ENCODE data around the gene TFF1.

Gene TFF1

DNA sequence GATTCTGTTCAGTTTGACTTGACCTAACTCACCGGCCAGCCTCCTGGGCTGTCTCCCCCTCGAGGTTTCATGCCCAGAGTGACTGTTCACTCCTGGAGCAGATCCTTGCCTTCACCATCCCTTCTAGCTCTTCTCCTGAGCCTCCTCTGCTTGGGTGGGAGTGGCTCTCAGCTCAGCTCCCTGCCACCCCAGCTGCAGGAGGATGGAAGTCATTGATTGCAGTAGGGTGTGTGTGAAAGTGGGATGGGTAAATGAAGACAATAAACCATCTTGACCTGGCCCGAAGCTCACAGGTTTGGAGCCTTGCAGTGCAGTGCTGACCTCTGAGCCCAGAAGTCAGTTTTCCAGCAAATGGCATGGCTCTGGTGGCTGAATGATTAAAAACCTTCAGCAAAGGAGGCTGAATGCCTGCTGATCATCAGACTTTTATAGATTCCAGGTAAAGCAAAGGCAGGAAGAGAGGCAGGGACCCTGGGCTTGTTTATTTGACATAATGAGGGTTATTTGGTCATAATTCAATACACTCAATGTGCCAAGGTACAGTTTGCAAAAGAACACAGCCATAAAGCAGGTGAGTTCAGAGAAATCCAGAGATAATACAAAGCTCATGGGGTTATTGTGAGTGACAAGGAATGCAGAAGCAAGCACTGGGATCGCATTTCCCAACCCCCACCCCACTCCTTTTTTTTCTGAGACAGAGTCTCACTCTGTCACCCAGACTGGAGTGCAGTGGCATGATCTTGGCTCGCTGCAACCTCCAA lies 33.6 kb downstream of the TFF1 start:
- no peak for DNase-seq (ENCODE audit: low read depth, low spot score)
- H3K4me3 ChIP-seq (ENCODE audit: low read length): no peak overlapping the region

DNA sequence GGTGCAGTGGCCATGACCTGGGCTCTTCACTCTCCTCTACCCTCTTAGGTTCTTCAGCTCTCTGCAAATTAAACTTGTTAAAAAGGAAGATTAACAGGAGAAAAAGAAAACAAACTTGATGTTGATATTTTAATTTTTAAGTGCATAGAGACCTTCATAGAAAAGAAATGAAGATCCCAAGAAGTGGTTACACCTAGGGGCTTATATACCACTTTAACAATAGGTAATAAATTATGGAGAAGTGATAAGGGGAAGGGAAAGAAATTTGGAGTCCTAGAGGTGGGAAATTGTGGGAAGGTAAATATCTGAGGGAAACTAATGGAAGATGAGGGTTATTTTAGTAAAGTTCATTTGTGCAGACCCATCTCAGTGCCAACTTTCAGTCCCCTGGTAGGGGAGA lies 34.7 kb downstream of the TFF1 start:
- DNase-seq (ENCODE audit: low read depth, low spot score): no peak
- H3K4me3 ChIP-seq (ENCODE audit: low read length): no peak overlapping the region

DNA sequence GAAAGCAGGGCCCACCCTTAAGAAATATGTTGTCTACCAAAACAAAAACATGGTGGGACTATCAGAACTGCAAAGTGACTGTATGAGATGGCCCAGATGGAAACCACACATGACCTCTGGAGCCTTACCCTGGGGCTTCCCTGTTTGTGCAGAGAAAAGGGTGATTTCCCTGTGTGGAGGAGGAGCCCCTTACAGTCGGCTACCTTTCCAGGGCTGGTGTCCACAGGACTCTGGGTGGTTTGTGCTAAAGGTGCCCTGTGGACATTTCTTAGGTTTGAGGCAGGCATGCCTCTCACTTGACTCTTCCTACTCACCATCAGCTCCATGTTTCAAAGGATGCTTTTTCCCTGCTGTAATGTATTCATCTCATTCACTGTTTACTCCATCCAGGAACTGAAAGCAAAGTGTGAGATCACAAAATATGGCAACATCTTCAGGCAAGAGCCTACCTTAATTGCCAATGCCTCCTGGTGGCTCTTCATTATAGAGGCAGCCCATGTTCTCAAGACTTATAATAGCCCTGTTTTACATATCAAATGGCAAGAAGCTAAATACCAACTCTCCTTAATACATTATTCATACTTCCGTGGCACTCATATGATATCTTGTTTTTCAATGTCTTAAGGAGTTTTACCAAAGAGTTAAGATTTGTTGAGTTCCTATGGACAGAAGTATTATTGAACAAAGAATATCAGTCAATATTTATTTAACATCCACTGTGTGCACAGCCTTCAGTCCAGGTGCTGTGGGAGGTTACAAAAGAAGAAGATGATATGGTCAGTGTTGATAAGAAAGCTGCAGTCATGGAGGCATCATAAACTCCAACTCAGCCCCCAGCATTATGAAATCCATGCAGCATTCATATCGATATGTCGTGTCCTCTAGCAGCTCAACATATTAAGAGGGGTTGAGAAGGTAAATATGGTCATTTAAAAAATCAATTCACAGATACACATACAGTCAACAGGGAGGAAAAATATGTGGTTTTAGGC lies 35.7 kb downstream of the TFF1 start:
- DNase-seq (ENCODE audit: low read depth, low spot score): no peak

DNA sequence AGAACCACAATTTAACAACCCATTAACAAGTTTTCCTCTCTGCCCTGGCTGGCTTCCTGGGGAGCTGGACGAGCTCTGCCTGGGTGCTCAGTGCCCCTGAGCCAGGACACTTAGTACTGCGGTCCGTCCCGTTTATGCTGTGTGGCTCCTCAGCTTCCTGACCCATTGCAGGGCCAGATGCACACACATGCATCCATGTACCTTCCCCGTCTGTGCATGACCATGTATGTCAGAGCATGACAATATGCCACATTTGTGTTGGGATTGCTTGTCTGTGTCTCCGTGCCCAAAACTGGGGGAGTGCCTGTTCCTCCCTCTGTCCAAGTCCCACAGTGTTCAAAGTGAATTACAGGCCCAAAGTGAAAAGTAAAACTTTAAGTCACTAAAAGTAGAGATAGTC lies 41.4 kb downstream of the TFF1 start:
- H3K4me3 ChIP-seq (ENCODE audit: low read length): no peak overlapping the region
- no peak for DNase-seq (ENCODE audit: low read depth, low spot score)

More for the DNA sequence above, 35.7 kb downstream of the TFF1 start:
- no peak overlapping the region for H3K4me3 ChIP-seq (ENCODE audit: low read length)

DNA sequence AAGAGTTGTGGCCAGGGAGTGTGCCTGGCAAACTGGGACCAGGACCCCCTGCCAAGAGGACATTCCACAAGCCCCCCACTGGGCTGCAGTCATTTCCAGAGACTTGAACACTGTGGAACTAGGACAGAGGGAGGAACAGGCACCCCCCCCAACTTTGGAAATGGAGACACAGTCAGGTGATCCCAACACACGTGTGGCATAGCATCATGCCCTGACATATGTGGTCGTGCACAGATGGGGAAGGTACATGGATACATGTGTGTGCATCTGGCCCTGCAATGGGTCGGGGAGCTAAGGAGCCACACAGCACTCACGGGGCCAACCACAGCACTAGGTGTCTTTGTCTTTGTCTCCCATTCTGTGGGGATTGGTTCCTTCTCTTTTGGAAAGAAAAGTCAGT lies 44.5 kb downstream of the TFF1 start:
- DNase-seq (ENCODE audit: low read depth, low spot score): no peak
- no peak overlapping the region for H3K4me3 ChIP-seq (ENCODE audit: low read length)

DNA sequence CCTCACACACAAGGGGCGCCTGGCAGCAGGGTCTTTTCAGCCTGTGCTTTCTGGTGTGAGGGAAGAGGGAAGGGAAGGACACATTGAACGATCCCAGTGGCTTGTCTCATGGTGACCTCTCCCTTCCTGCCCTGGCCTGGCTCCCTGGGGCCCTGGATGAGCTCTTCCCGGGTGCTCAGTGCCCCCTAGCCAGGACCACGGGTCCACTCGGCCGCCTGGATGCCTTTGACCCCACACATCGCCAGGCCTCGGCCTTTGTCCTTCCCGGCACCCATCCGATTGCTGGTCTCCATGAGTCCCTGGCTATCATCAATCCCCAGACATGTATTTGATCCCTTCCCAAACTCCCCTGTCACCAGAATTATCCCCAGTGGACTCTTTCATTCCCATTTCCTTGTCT lies 45.1 kb downstream of the TFF1 start:
- no peak for DNase-seq (ENCODE audit: low read depth, low spot score)
- no peak overlapping the region for H3K4me3 ChIP-seq (ENCODE audit: low read length)

DNA sequence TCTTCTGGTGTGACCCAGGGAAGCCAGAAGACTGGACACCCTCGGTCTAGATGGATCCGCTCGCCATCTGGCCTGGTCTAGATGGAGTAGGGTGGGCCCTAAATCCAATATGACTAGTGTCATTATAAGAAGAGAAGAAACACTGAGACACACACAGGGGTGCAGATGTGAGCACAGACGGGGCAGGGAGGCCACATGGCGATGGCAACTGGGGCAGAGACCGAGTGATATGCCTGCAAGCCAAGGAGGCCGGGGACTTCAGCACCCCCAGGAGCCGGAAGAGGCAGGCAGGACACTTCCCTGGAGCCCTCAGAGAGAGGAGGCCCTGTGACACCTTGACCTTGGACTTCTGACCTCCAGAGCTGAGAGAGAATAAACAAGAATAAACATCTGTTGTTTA lies 45.5 kb downstream of the TFF1 start:
- H3K4me3 ChIP-seq (ENCODE audit: low read length): no peak overlapping the region
- no peak for DNase-seq (ENCODE audit: low read depth, low spot score)

DNA sequence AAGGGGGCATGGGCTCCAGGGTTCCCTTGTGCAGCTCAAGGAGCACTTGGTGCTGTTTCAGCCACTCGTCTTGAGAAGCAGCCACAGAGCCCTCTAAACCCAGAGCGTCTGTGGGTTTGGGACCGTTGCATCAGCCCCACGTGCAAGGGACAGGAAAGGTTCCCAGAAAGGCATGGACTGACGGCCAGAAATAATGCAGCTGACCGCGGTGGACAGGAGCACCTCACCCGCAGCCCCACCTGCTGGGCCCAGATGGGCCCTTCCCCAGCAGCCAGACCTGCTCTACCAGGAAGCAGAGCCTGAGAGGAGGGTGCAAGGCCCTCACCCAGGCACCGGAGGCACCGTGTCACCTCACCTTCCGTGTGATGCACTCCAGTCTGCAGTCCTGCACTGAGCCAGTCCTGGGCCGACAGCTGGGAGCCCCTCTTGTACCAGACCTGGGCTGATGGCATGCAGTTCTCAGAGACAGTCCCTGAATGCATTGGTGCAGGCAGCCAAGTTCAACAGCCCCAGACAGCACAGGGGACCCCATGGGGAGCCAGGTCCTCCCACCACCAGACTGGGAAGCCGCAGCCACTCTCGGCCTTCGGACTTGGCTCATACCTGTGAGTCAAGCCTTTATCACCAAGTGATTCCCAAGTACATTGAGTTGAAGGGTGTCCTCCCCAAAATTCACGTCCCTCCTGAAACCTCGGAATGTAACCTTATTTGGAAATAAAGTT lies 46.3 kb downstream of the TFF1 start:
- H3K4me3 ChIP-seq (ENCODE audit: low read length): no peak overlapping the region
- DNase-seq (ENCODE audit: low read depth, low spot score): no peak

DNA sequence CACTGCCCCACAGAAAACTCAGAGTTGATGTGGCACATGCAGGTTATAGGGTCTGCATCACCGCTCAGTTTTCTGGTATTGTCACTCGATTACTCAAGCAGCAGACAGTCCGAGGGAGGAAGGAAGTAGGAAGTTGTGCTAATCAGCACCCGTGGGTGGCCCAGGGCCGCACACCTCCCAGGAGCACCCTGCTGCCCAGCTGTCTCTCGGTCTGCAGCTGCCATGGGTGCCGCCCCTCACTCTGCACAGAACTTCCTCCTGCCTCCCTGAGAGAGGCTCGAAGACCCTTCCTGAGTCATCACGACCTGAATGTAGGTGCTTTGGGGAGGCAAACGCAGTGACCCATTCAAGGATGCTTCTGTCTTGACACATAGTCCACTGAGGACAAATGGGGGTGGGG lies 47.0 kb downstream of the TFF1 start:
- H3K4me3 ChIP-seq (ENCODE audit: low read length): no peak overlapping the region
- no peak for DNase-seq (ENCODE audit: low read depth, low spot score)

DNA sequence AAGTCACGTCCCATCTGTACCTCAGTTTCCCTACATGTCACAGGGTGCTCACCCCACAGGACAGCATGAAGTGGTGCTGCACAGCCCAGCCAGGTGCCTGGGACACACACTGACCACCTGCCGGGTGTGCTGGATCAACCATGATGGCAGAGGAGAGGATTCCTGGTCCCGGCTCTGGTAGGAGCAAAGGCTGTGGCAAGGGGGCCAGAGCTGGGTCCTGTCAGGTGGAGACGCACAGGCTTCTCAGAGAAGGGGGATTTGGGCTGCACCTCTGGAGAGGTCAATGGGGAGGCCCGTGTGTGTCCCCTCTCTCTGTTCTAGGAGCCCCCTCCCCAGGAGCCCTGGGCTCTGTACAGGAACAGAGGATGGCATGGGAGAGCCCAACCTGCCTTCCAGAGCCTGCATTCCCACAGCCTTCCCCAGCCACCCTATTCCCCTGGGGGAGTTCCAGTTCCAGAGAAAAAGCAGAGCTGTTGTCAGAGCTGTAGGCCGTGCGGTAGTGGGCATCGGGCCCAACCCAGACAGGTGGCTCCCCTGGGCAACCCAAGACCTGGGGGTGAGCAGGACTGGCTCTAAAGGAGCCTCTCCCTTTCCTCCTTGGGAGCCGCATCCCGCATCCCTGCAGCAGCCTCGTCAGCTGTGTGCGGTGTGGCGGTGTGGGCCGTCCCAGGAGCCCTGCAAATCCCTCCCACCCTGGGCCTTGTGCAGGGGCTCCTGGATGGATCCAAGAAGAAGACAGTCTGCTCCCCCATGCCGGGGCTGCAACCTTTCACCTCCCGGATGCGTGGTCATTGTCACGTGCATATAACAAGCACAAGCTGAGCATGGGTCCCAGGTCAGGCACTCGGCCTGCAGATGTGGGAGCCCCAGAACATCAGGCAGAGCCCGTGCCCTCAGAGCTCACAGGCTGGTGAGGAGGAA lies 48.2 kb downstream of the TFF1 start:
- DNase-seq (ENCODE audit: low read depth, low spot score): no peak
- H3K4me3 ChIP-seq (ENCODE audit: low read length): no peak overlapping the region

DNA sequence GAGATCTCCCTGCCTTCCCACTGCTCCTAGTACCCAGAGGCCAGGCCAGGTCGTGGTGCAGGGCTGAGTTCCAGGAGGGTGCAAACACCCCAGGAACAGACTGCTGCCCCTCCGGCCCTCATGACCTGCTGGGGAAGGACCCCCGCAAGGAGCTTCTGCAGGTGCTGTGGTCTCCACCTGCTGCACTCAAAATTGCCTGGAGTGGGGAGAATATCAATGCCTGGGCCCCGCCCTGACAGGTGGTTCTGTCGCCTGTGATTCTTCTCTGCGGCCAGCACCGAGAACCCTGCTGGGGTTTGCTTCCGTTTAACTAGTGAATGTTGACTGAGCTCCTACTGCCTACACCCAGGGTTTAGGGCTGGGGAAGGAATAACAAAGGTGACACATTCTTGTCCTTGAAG lies 49.0 kb downstream of the TFF1 start:
- DNase-seq (ENCODE audit: low read depth, low spot score): no peak
- H3K4me3 ChIP-seq (ENCODE audit: low read length): no peak overlapping the region

DNA sequence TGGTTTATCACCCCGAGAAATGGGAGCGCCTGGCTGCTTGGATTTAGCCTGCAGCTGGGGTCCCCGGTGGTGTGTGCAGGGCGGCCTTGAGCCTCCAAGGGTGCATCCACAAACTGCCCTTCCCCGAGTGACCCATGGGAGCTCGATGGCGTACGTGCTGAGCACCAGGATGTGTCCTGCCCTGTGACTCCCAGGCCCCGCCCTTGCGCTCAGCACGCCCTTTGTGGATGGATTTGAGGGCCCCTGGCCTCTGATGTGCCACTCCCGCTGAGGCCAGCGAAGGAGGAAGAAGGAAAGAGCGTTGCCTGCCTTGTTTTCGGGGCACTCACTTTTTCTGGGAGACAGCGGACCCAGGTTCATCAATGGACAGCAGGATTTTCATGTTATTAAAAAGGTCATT lies 49.4 kb downstream of the TFF1 start:
- H3K4me3 ChIP-seq (ENCODE audit: low read length): no peak overlapping the region
- DNase-seq (ENCODE audit: low read depth, low spot score): no peak

DNA sequence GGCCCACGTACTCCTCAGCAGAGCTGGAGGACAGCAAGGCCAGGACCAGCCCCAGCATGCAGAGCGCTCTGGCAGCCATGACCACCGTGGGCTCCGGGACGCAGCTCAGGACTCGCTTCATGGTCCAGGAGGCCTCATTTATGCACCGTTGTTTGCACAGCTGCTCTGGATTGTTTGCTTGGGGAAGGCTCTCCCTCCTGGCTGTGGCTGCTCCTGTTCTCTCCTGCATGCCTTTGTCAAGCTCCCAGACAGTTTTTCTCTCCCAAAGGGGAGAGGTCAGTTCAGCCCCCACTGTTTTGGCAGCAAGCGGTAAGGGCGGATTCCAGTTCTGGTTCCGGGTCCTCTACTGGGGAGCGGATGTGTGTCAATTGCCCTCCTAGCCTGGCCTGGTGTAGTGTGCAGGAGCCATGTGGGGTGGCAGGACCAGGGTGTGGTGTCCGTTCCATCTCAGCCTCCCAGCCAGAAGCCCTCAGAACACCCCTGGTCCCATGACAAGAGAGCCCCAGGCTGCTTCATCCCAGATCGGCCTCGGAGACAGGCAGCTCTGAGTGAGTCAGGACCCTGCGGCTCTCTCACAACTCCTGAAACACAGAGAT lies 50.9 kb downstream of the TFF1 start, which contains the start of gene TFF3:
TSS of gene TFF3 (minus strand) at position 114 of the 596 bp plus-strand sequence. CDS start at position 79, 35 bp downstream.
- no peak for DNase-seq (ENCODE audit: low read depth, low spot score)

DNA sequence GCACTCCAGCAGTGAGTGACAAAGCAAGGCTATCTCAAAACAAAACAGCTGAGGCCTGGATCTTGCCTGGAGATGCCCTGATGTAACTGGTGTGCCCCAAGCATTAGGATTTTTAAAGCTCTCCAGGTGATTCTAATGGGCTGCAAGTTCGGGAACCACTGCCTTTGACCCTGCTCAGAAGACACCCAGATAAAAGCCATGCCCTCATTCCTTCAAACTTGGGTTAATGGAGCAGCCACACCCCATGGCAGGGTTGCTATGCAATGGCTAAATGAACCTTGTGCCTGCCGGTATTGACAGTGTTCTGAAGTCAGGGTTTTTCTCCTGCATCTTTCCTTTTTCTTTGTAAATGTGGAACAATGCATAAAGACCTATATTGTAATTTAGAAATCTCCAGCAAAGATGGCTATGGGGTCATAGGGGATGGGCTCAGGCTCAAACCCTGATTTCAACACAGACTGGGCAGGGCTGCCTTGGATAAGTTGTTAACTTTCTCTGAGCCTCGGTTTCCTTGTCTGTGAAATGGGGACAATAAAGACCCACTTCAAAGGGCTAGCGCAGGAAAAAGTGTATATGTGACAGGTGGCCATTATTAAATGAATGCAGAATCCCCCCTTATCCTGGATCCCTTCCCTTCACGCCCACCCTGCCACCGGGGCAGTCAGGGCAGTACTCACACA lies 51.6 kb downstream of the TFF1 start:
- no peak for DNase-seq (ENCODE audit: low read depth, low spot score)
- no peak overlapping the region for H3K4me3 ChIP-seq (ENCODE audit: low read length)

More for the DNA sequence above, 50.9 kb downstream of the TFF1 start, which contains the start of gene TFF3:
- no peak within 1 kb of the TSS for H3K4me3 ChIP-seq (ENCODE audit: low read length)

DNA sequence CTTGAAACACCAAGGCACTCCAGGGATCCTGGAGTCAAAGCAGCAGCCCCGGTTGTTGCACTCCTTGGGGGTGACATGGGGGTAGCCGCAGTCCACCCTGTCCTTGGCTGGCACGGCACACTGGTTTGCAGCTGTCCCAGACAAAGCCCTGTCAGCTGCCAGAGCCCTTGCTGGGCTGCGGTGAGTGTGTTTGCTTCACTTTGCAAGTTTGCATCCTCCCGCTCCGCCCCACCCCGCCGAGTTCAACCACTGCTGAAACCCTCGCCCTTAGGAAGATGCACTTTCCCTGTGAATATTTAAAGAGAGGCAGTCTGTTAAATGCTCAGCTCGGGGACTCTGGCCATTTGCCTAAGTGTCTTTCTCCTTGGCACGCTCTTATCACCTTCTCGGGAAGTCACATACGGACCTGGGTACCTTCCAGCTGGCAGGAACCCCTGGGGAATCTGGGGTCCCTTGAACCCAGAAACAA lies 52.8 kb downstream of the TFF1 start:
- H3K4me3 ChIP-seq (ENCODE audit: low read length): no peak overlapping the region
- no peak for DNase-seq (ENCODE audit: low read depth, low spot score)

DNA sequence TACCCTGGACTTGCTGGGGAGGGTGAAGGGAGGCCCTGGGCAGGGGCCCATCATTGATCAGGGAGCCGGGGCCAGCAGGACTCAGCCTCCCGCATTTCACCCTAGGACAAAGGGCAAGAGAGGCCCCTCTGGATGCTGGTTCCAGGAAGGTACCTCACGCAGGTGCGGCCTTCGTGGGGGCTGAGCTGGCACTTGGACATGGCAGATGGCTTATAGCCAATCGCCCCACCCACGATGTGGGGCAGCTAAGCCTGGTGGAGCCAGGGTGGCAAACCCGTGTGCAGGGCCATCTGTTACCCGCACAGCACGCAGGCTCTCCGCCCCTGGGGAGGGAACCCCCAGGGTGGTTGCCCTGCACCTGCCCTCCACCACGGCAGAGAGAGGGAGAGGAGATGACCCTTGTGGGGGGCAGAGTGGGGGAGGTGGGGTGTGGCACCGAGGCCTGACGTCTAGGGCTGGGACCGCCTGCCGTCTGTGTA lies 53.7 kb downstream of the TFF1 start:
- no peak for DNase-seq (ENCODE audit: low read depth, low spot score)
- no peak overlapping the region for H3K4me3 ChIP-seq (ENCODE audit: low read length)
